Suprapubic skin (tissue), 3 donors: ENCODE results near the gene DST.

Experiments
- CTCF ChIP-seq, 2 donors: fragments of 200-600 bp in 1 of 2; fragments of 450-650 bp in 1 of 2; sonication (generic) in 1 of 2; IDR thresholded peaks; one replicate each; pipeline ENCODE4 v1.5.1; 2016 to 2019; ENCODE audit warnings: antibody characterized with exemption in 2 of 2, mild to moderate bottlenecking in 1 of 2, moderate library complexity in 1 of 2
- POLR2A ChIP-seq, 2 donors: fragments of 450-650 bp; IDR thresholded peaks; one replicate each; pipeline ENCODE4 v1.6.1; 2017; ENCODE audit warnings: antibody characterized with exemption in 2 of 2, mild to moderate bottlenecking in 2 of 2, moderate library complexity in 2 of 2

- TF ChIP-seq CTCF (IDR thresholded peaks at IDR 0.05) = no peak
- TF ChIP-seq POLR2A (IDR thresholded peaks at IDR 0.05) = no peak
These were observed 191.6 kb downstream of the DST start for GRCh38 chr6:56450882-56451739.
